HG02870 (cell line): Measurements from ENCODE around the gene PTCD1.
A peak's percentile ranks its signal among the peaks of the same experiment; 100 is the strongest.

Experiments
- ATAC-seq: cut with Tn5 transposase; IDR thresholded peaks from one replicate; pipeline ENCODE4 v1.9.1; 2021; ENCODE audit warnings: mild to moderate bottlenecking, moderate library complexity; ENCODE audit not compliant: unreplicated experiment

The PTCD1 gene, protein sequence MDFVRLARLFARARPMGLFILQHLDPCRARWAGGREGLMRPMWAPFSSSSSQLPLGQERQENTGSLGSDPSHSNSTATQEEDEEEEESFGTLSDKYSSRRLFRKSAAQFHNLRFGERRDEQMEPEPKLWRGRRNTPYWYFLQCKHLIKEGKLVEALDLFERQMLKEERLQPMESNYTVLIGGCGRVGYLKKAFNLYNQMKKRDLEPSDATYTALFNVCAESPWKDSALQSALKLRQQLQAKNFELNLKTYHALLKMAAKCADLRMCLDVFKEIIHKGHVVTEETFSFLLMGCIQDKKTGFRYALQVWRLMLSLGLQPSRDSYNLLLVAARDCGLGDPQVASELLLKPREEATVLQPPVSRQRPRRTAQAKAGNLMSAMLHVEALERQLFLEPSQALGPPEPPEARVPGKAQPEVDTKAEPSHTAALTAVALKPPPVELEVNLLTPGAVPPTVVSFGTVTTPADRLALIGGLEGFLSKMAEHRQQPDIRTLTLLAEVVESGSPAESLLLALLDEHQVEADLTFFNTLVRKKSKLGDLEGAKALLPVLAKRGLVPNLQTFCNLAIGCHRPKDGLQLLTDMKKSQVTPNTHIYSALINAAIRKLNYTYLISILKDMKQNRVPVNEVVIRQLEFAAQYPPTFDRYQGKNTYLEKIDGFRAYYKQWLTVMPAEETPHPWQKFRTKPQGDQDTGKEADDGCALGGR

DNA sequence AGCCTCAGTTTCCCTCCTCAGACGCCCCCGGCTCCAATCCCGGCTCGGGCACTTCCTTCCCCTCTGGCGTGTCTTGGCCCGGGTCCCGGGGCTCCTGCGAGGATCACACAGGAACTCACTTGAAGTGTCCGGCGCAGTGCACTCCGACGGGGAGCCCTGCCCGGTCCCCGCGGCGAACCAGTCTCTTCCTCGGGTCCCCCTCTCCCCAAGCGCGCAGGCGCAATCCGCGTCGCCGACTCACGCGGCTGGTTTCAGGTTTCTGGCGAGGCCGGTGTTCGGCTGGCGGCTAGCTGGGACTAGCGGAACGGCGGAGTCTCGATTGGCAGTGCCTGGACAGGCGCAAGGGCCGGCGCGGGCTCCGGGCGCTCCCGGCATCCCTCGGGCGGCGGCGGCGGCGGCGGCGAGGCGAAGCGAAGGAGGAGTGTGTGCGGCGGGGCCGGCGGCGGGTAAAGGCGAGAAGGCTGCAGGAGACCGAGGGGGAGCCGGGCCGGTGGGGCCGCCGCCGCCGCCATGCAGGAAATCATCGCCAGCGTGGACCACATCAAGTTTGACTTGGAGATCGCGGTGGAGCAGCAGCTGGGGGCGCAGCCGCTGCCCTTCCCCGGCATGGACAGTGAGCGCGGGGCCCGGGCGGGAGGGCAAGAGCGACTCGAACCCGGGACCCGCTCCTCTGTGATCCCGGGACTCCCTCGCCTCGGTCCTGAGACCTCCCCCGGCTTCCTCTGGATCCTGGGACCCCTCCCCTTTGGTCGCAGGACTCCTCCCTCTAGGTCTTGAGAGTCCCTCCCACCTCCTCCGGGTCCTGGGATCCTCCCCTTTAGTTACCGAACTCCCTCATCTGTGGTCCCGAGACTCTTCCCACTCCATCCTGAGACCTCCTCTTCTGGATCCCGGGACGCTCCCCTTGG lies at the start of gene PTCD1, which contains the start of gene CPSF4:
Gene PTCD1, minus strand, starts transcription at position 226 of the 908 bp plus-strand sequence. CDS start 3,556 bp downstream, outside the sequence.
Gene CPSF4, plus strand, starts transcription at position 371 of the 908 bp plus-strand sequence. Its CDS starts 140 bp downstream, at position 511.
- ATAC-seq, result peak; percentile 84

DNA sequence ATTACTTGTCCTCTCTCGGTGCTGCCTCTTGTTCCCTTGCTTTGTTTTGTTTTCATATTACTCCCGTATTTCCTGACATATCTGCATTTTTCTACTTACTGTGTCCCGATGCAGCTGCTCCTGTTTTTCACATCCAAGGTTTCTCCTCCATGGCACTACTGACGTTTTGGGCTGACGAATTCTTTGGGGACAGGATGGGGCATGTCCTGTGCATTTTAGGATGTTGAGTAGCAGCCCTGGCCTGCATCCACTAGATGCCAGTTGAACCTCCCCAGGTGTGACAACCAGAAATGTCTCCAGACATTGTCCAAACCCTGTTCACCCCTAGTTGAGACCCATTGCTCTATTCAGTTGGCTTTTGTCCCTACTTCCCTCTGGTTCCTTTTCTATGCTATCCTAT lies 46.5 kb upstream of the PTCD1 start:
- no peak for ATAC-seq

DNA sequence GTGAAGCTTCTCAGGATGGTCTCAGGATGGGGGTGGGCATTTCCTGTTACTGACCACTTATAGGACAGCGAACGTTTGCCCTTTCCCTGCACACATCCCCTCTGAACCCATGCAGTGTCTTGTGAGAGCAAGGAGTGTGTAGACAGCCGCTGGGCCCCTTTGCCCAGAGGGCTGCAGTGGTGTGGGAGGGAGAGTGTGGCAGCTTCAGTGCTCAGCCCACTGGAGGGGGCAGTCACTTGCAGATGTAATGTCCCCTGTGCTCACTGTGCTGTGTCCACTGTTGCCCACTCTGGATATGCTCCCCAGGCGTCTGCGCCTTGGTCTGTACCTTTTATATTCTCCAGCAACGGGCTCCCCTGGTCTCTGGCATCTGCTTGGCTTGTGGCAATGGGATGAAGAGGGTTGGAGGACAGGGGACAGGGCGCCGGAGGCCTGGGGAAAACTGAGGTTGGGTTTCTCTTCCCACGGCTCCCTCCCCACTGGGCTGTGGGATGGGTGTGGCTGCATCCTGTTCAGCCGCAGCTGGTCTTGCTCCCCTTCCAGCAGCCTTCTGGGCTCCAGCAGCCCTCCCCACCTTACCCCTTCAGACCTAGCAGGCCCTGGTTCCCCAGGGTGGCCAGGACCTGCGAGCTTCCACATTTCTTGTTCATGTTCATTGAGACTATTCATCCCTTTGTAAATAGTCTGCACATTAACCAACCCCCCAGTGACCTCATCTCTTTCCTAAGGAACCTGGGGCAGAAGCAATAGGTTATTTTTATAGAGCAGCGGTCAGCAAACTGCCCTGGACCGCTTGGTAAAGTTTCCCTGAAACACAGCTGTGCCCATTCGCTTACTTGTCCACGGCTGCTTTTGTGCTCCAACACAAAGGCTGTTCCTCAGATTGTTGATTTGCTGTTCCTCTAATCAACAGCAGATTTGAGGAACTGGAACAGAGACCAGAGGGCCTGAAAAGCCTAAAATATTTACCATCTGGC lies 40.2 kb upstream of the PTCD1 start:
- no peak for ATAC-seq

DNA sequence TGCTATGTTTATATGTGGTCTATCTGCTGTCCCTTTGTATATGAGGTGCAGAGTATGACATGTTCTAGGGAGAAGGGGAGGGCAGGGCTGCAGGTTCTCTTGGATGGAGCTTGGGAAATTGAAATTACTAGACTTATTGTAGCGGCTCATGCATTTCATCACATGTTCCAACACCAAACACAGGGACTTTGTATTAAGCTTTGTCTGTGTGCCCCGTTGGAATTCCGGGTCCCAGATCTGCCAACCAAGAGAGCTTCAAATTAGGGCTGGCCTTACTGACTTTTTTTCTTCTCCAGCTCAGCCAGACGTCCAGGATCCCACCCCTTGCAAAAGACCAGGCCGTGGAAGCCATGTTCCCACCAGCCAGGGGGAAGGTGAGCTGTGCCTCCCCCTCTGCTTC lies 37.5 kb upstream of the PTCD1 start:
- ATAC-seq, result no peak

DNA sequence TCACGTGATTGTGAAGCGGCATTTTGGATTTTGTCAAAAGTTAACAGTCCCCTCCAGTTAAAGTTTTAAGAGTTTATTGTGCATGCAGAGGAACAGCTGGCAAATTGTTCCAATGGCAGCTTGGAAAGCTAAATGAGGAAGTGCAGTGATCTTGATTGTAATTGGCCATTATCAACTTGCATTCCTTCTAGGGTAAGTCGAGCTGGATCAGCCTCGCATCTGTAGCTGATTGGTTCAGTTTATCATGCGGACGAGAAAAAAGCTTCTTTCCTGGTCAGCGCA lies 34.7 kb upstream of the PTCD1 start:
- no peak for ATAC-seq

DNA sequence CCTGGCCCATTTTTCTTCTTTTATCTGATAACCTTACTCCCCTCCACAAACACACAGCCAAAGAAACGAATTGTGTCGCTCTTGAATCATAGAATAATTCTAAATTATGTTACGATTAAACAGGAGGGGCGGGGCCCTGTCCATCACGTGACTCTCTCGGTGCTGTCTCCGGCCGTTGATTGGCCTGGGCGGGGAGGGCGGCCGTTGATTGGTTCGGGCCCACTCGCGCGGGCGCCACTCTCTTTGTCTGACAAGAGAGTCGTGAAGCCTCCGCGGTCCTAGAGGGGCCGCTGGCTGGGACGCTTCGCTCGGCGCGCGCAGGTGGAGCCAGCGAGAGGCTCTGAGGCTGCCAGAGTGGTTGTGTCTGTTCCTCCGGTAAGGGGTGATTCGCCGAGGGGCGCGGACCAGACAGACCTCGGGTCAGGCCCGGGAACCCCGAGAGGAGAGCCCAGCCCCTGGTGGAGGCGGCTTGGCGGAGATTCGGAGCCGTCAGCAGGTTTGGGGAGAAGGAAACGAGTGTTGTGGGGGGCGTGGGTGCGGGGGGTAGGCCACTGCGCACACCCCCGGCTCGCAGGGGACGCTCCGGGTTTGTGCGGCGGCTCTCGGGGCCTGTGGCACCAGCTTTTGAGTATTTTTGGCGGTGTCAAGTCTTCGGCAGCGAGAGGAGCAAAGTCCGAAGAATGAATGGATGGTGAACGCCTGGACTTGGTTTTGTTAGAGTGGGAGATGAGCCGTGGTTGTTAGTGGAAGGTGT lies 34.1 kb upstream of the PTCD1 start, which contains the start of gene ZNF789:
Gene ZNF789, plus strand, starts transcription at position 330 of the 754 bp plus-strand sequence. CDS start 3,567 bp downstream, outside the sequence.
- ATAC-seq, result peak; percentile 89

DNA sequence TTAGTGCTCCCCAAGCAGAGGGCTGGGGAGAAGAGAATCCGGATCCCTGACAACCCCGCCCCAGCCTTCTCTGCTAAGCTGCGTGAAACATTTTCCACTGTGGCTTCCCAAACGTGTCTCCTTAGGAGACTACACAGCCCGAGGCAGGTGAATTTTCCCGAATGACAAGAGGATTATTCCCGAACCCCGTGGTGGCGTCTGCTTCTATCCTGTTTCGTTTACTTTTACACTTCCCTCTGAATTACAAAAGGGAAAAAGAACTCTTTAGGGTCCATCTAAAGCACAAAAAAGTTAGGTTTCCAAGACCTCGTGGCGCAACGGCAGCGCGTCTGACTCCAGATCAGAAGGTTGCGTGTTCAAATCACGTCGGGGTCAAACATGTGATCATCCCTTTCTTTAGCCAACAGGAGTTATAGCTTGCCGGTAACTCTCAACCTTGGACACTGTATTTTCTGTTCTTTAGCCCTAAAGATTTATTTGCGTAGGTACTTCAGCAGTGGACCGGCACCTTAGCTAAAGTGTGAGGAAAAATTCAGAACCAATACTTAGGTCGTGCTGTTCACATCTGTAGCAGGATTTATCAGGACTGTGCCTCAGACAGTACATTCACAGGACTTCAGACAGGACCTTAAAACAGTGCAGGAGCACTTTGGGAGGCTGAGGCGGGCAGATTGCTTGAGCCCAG lies 30.9 kb upstream of the PTCD1 start:
- ATAC-seq, result no peak

DNA sequence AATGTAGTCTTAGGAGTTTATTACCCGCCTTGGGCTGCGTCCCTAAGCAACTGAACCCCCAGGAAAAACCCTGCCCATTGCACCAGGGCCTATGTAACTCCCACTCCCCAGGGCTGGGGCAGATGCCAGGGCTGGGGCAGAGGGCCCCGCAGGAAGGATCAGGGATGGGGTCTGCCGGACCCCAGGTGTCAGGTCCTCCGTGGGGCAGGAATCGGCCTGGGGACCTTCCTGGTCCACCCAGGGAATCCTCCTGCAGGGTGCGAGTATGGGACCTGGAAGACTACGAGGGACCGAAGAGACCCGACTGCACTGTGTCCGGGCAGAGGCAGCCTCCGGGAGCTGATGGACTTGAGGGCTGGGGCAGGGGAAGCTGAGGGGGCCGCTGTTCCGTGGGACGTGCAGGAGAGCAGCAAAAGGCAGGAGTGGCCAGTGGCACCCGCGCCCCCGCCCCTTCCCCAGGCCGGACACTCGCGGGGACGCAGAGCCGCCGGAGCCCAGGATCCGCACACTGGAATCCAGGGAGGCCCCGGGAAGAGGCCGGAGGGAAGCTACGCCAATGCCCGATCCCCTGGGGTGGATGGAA lies 29.8 kb upstream of the PTCD1 start:
- ATAC-seq, result no peak

DNA sequence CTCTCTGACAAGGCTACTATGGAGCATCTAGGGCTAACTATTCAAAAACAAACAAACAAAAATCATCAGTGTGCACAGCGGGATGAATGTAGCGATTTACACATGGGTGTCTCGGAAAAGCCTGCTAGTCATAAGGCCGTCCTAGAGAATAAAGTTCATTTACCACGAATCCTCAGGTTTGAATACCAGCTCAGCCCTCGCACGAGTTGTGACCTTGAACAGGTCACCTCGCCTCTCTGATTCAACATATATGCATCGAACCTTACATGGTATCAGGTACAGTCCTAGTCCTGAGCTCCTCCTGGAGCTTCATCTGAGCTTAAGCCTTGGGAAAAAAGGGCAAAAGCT lies 26.8 kb upstream of the PTCD1 start:
- ATAC-seq, result no peak

DNA sequence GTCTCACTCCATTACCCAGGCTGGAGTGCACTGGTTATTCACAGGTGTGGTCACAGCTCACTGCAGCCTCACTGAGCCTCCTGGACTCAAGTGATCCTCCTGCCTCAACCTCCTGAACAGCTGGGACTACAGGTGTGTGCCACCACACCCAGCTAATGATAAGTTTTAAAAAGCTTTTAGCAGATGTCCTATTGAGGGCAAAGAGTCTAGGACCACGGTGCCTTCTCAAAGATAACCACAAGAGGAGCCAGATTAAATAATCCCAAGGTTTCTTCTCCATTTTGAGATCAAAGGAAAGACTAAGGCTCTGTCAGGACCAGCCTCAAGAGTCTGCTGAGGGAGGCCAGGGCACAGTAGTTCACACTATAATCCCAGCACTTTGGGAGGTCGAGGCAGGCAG lies 22.6 kb upstream of the PTCD1 start:
- no peak for ATAC-seq

DNA sequence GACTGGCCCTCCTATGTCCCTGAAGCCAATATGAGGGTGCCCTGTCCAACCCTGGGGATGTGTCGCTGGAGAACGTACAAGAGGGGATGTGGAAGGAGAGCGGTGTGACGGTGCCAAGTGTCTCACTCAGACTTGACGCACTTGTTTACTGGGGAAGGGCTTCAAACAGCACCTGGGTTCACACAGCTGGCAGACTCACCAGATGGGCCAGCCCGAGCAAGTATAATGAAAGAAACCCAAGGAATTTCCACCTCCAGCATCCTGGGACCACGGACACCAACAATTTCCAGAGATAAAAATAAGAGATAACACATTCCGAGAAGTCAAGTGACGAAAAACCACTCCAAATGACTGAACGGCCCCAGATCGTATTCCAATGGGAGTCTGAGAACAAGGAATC lies 22.1 kb upstream of the PTCD1 start:
- ATAC-seq, result no peak

DNA sequence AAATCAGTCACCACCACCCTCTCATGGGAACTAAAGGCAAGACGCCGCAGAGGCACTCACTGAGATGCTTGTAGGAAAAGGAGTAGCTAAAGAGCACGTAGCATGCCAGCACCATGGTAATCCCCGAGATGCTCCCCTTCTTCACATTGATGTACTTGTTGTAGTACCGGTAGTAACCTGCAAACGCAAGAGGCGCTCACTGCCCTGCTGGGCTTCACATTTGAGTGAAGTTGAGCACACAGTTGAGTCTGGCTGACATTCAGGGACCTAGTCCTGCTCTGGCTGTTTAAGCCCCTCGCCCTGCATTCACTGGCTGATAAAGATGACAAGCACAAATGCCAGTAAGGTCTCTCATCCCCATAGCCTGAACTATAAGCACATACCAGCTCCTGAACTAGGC lies 20.5 kb upstream of the PTCD1 start:
- ATAC-seq, result no peak

DNA sequence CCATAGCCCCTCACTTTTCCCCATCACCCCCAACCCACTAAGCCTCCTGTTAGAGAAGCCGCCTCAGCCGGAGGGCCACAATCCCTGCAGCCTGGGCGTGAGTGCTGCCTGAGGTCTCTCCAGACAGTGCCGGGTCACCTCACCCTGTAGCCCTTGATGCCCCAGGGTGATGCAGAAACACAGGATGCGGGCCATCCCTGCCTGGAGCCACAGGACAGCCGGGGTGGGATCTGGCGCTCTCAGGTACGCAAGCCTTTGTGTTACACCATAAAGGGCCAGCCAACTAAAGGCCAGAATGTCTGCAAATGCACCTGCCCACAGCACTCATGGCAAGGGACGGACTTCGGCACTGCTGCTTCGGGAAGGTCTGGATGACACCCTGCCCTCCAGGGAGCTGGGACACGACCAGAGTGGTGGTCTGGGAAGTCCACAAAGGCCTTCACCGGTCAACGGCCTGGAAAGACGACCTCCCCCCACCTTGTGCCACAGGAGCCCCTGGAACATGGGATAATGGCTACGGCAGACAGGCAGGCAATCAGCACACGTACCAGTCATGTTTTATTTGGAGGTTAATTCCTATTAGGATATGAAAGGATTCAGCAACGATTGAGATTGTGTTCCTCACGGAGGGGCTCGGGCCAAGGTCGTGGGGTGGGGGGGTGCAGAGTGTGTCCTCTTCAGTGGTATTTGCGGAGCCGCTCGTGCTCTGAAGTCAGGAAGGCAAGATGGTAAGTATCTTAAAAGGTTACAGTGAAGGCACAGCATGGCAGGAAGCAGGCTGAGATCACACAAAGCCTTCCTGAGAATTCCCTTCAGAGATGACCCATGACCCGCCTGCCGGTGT lies 19.3 kb upstream of the PTCD1 start:
- ATAC-seq, result no peak

DNA sequence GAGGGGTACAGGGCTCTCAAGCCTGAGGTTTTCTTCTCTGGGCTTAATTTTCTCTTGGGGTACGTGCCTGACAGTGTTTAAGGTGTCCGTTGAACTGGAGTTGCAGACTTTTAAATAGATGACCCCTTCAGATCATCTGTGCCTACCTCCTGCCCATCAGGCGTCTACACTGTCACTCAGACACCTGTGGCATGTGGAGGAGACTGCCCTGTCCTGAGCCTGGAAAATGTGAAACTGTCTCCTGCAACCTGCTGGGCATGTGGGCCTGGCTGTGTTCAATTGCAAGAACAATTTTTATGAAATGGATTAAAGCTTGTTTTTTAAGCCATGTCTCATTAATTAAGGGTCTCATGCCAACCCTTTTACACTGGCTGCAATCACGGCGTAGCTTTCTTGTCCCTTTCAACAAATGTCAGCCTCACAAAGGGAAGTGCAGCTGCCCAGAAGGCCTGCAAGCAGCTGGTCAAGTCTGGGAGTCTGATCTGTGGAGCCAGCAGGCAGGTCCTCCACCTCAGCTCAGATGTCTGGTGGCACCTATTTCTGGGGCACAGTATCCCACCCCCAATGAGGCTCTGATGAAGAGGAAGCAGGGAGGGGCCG lies 18.6 kb upstream of the PTCD1 start:
- ATAC-seq, result no peak

DNA sequence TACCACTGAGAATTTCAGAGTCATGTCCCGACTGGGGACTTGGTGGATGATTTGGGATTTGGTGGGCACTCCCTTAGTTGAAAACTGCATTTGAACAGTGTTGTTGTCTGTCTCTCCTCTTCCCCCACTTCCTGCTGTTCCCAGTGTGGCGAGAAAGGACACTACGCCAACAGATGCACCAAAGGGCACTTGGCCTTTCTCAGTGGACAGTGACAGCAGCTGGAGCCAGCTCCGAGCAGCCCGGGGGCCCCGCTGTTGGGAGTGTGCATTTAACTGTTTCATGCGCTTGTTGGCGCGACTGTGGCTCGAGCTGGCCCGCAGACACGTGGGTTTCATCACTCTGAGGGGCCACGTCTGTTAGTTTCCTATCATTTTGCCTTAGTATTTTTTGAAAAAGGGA lies 17.7 kb upstream of the PTCD1 start:
- ATAC-seq, result no peak

DNA sequence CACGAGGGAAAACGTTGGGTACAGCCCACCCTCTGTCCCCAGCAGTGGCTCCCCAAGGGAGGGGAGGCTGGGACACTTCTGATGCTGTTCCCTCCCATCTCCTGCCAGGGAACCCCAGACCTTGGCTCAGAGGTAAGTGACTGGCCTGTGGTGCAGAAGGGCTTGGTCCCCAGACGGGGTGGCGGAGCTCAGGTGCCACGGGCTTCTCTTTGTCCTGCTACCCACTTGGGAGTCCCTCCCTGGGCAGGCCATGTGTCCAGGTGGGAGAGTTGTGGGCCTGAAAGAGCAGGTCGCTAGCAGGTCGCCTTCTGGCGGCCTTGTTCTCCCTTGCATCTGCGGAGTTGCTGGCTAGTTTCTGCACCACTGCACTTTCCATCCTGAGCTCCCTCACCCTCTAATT lies 17.3 kb upstream of the PTCD1 start:
- ATAC-seq, result no peak

DNA sequence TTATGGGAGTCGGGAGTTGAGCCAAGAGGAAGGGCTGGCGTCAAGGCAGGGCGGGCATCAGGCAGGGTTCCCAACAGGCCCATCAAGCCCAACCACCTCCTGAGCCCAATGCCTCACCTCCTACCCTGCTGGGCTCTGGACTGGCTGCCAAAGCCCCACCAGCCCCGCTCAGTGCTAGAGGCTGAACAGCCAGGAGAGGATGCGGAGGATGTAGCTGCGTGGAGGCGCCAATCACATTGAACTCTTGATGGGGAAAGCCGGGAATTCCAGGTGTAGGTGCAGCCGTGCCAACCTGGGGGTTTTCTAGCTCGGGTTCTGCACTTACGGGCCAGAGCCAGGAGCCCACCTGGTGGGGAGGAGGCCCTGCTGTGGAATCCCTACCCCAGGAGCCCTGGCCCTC lies 14.5 kb upstream of the PTCD1 start:
- ATAC-seq, result no peak
